Keratinocyte (primary cell): ENCODE results near the gene GNAS-AS1. TPM values are rescaled to one million over a fixed set of nuclear protein-coding genes. Genes with fewer than 3 reads are reported as not detected.

ENCODE experiments used
- DNase-seq: peaks from one replicate; pipeline ENCODE4 v3.0.0-alpha.2; 2011; ENCODE audit warnings: low read depth, missing footprints, low spot score
- FAIRE-seq: peaks from 2 replicates; lab custom pipeline; 2011; peaks lifted over from hg19 to GRCh38; lab: Jason Lieb, UNC
- H2AFZ ChIP-seq: 2 replicates; pipeline ENCODE4 v1.6.0; 2012; ENCODE audit warnings: low read length, control low read depth, inconsistent platforms; ENCODE audit not compliant: control insufficient read depth
- H3K27ac ChIP-seq: 2 replicates; pipeline ENCODE4 v1.5.1; 2011; ENCODE audit warnings: low read length; ENCODE audit not compliant: control insufficient read depth, insufficient read depth
- H3K27me3 ChIP-seq: 3 replicates; pipeline ENCODE4 v1.6.0; 2011; ENCODE audit warnings: low read length; ENCODE audit not compliant: control insufficient read depth, insufficient read depth; ENCODE audit errors: extremely low read depth
- H3K36me3 ChIP-seq, 2 experiments: 2 replicates in 1 of 2; 3 replicates in 1 of 2; pipeline ENCODE4 v1.5.1; 2011; ENCODE audit warnings: low read length in 2 of 2, mild to moderate bottlenecking in 1 of 2; ENCODE audit not compliant: control insufficient read depth in 2 of 2, insufficient read depth in 2 of 2; ENCODE audit errors: extremely low read depth in 1 of 2
- H3K4me1 ChIP-seq: 3 replicates; pipeline ENCODE4 v1.5.1; 2011; ENCODE audit warnings: low read length; ENCODE audit not compliant: control insufficient read depth, insufficient read depth; ENCODE audit errors: extremely low read depth
- H3K4me2 ChIP-seq: 3 replicates; pipeline ENCODE4 v1.6.0; 2011; ENCODE audit warnings: low read depth, low read length; ENCODE audit not compliant: control insufficient read depth, insufficient read depth; ENCODE audit errors: extremely low read depth
- H3K4me3 ChIP-seq, 3 experiments: fragments of 200-600 bp in 1 of 3; sonication (generic) in 1 of 3; 2 replicates in 2 of 3; 3 replicates in 1 of 3; pipeline ENCODE4 v1.5.1; 2011 to 2016; ENCODE audit warnings: low read length in 3 of 3, mild to moderate bottlenecking in 3 of 3, control low read depth in 2 of 3, inconsistent platforms in 1 of 3, low read depth in 1 of 3, mixed read lengths in 1 of 3, mixed run types in 1 of 3, moderate library complexity in 1 of 3; ENCODE audit not compliant: control insufficient read depth in 2 of 3, insufficient read depth in 2 of 3; ENCODE audit errors: extremely low read depth in 1 of 3
- H3K79me2 ChIP-seq: 2 replicates; pipeline ENCODE4 v1.6.0; 2012; ENCODE audit warnings: low read length; ENCODE audit not compliant: control insufficient read depth, insufficient read depth
- H3K9ac ChIP-seq: 3 replicates; pipeline ENCODE4 v1.6.0; 2011; ENCODE audit warnings: low read length; ENCODE audit not compliant: control insufficient read depth, insufficient read depth; ENCODE audit errors: extremely low read depth
- H3K9me1 ChIP-seq: 3 replicates; pipeline ENCODE4 v1.6.0; 2011; ENCODE audit warnings: low read length; ENCODE audit not compliant: control insufficient read depth, insufficient read depth; ENCODE audit errors: extremely low read depth
- H3K9me3 ChIP-seq: 2 replicates; pipeline ENCODE4 v1.5.1; 2012; ENCODE audit warnings: low read depth, low read length; ENCODE audit not compliant: control insufficient read depth
- H4K20me1 ChIP-seq: 3 replicates; pipeline ENCODE4 v1.6.0; 2011; ENCODE audit warnings: low read length; ENCODE audit not compliant: control insufficient read depth, insufficient read depth; ENCODE audit errors: extremely low read depth
- EZH2 ChIP-seq: IDR thresholded peaks from one replicate; pipeline ENCODE4 v1.6.1; 2012; ENCODE audit warnings: inconsistent platforms, mild to moderate bottlenecking, low read length, moderate library complexity
- dilution Hi-C: fragments of 300-500 bp; cut with MboI; formaldehyde crosslinking; loops from one replicate; pipeline ENCODE4 v1.7.0; 2020; ENCODE audit warnings: low sequenced_read_pairs; ENCODE audit not compliant: extremely low pct_ligation_motif_present
- polyA plus RNA-seq, 5 experiments: library from polyadenylated mRNA; depleted of rRNA in 3 of 5; stranded (reverse) in 3 of 5; stranded (forward) in 1 of 5; unstranded in 1 of 5; fragments of >200 nt; gene quantifications; 1 replicate in 1 of 5; 2 replicates in 3 of 5; 3 replicates in 1 of 5; pipeline versions ENCODE4 v1.2.1 to v1.2.3, GENCODE V29; 2011 to 2012; ENCODE audit warnings: missing spikeins in 2 of 5, low read depth in 1 of 5, low replicate concordance in 1 of 5
- TF ChIP-seq, protein P1 (sequence below), 3 experiments: IDR thresholded peaks in 1 of 3; conservative IDR thresholded peaks in 1 of 3; optimal IDR thresholded peaks in 1 of 3; 2 replicates in 2 of 3; 3 replicates in 1 of 3; pipeline versions ENCODE3 to v1.5.1; 2011; ENCODE audit warnings: low read length in 3 of 3, mild to moderate bottlenecking in 3 of 3, moderate library complexity in 2 of 3, control low read depth in 1 of 3, inconsistent platforms in 1 of 3; ENCODE audit not compliant: insufficient read depth in 2 of 3; ENCODE audit errors: extremely low read depth in 1 of 3

GNAS-AS1 gene
- polyA plus RNA-seq, 1 donor (not counting 4 experiments of a cell fraction or from before 2014, with no cell fraction given), result 0.31 TPM

DNA sequence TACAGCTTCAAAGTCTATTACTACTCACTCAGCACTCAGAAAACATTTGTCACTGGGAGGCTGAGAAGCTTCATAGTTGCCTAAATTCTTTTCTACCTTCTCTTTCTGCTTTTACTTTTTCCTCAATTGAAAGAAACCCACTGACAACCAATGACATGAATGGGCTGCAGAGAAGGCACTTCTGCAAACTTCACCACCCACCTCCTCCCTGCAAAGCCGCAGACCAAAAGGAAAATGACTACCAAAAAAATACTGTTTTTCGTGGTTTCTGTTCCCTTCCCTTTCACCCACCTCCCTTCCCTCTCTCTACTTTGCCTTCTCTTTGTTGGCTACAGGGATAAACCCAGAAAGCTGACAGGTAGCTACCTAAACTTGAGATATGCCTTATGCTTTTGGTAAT lies 3.2 kb downstream of the GNAS-AS1 start:
- DNase-seq, result no peak
- Histone ChIP-seq H3K4me1 (no peaks in the 10 kb centered on the region), H3K27ac (no peak overlapping the region), H3K4me3 (no peak overlapping the region), H3K9ac (no peak overlapping the region), H4K20me1 (no peaks in the 10 kb centered on the region), H3K9me1 (no peaks in the 10 kb centered on the region), H3K27me3 (peaks cover 20% of the 10 kb centered on the region), H3K4me2 (no peak overlapping the region), H3K79me2 (no peaks in the 10 kb centered on the region), H3K9me3 (no peaks in the 10 kb centered on the region), H2AFZ (no peak overlapping the region), H3K36me3 (no peaks in the 10 kb centered on the region)
- no peak for FAIRE-seq
- TF ChIP-seq EZH2, result no peak
- TF ChIP-seq, protein P1, sequence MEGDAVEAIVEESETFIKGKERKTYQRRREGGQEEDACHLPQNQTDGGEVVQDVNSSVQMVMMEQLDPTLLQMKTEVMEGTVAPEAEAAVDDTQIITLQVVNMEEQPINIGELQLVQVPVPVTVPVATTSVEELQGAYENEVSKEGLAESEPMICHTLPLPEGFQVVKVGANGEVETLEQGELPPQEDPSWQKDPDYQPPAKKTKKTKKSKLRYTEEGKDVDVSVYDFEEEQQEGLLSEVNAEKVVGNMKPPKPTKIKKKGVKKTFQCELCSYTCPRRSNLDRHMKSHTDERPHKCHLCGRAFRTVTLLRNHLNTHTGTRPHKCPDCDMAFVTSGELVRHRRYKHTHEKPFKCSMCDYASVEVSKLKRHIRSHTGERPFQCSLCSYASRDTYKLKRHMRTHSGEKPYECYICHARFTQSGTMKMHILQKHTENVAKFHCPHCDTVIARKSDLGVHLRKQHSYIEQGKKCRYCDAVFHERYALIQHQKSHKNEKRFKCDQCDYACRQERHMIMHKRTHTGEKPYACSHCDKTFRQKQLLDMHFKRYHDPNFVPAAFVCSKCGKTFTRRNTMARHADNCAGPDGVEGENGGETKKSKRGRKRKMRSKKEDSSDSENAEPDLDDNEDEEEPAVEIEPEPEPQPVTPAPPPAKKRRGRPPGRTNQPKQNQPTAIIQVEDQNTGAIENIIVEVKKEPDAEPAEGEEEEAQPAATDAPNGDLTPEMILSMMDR (optimal IDR thresholded peaks at IDR 0.05 in 1 of 3, IDR thresholded peaks at IDR 0.05 in 1 of 3, conservative IDR thresholded peaks at IDR 0.05 in 1 of 3; ENCODE audit: extremely low read depth in 1 of 3, insufficient read depth in 2 of 3, low read length in 3 of 3), result no peak
- dilution Hi-C loops, result no loop called here

DNA sequence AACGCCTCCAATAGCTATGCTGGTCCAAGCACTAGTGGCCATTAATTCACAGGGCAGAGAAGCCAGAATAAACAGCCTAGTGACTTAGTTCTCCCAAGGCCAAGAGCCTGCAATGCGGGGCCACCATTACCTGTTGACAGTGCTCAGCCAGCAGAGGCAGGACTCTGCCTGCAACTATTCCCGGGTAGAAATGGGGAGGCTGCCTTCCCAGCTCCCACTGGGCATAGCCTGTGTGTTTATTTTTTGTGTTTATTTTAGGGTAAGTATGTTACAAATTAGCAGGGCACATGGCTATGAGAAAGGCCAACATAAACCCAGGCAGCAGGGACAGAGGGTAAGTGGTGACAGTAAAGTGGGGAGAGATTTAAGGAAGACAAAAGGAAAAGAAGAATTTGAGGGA lies 5.0 kb downstream of the GNAS-AS1 start:
- H3K27me3 ChIP-seq, result peaks cover 28% of the 10 kb centered on the region
- no peak overlapping the region for H2AFZ ChIP-seq
- dilution Hi-C loops, result no loop called here
- H3K9me3 ChIP-seq, result no peaks in the 10 kb centered on the region
- no peak overlapping the region for H3K4me3 ChIP-seq
- no peak overlapping the region for H3K9ac ChIP-seq
- DNase-seq, result no peak
- no peak overlapping the region for H3K27ac ChIP-seq
- no peaks in the 10 kb centered on the region for H3K9me1 ChIP-seq
- no peaks in the 10 kb centered on the region for H3K4me1 ChIP-seq
- H3K4me2 ChIP-seq, result no peak overlapping the region
- no peak for FAIRE-seq
- H3K79me2 ChIP-seq, result no peaks in the 10 kb centered on the region
- H3K36me3 ChIP-seq, result no peaks in the 10 kb centered on the region
- TF ChIP-seq EZH2, result no peak
- TF ChIP-seq, protein P1 (optimal IDR thresholded peaks at IDR 0.05 in 1 of 3, IDR thresholded peaks at IDR 0.05 in 1 of 3, conservative IDR thresholded peaks at IDR 0.05 in 1 of 3; ENCODE audit: extremely low read depth in 1 of 3, insufficient read depth in 2 of 3, low read length in 3 of 3), result no peak
- H4K20me1 ChIP-seq, result no peaks in the 10 kb centered on the region
